ENCODE results near the gene SEC22A. TPM values are rescaled to one million over a fixed set of nuclear protein-coding genes. Genes with fewer than 3 reads are reported as not detected.

The SEC22A gene
- total RNA-seq, 2 donors from 2014 or later, result 26.8 to 34.9 TPM

DNA sequence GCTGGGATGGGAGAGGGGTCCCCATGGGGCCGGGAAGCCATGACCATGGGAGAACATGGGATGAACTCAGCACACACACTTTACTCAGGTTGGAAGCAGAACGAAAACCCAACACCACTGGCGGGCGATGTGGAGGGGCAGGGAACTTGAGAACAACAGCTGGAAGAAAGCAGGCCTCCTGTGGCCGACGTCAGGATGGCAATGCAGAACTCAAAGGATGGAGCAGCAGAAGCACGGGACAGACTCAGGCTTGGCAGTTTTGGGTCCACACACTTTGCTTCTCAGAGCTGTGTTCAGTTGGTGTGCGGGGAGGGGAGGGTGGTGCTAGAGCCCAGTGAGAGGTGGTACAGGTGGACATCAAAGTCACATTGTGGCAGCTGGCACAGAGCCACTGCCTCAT is 80.7 kb downstream of the SEC22A start:
- Histone ChIP-seq H3K36me3 (no peaks in the 10 kb centered on the region), H3K4me1 (replicated peaks) (no peaks in the 10 kb centered on the region), H3K27me3 (replicated peaks; ENCODE audit: insufficient read depth) (no peaks in the 10 kb centered on the region), H3K9me3 (no peaks in the 10 kb centered on the region), H3K4me3 (no peak overlapping the region), H3K27ac (no peak overlapping the region)
- WGBS, result 70% methylated on average over 8 of the region's 8 CpGs
- TF ChIP-seq, protein P1, sequence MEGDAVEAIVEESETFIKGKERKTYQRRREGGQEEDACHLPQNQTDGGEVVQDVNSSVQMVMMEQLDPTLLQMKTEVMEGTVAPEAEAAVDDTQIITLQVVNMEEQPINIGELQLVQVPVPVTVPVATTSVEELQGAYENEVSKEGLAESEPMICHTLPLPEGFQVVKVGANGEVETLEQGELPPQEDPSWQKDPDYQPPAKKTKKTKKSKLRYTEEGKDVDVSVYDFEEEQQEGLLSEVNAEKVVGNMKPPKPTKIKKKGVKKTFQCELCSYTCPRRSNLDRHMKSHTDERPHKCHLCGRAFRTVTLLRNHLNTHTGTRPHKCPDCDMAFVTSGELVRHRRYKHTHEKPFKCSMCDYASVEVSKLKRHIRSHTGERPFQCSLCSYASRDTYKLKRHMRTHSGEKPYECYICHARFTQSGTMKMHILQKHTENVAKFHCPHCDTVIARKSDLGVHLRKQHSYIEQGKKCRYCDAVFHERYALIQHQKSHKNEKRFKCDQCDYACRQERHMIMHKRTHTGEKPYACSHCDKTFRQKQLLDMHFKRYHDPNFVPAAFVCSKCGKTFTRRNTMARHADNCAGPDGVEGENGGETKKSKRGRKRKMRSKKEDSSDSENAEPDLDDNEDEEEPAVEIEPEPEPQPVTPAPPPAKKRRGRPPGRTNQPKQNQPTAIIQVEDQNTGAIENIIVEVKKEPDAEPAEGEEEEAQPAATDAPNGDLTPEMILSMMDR (IDR thresholded peaks at IDR 0.05), result no peak
- TF ChIP-seq POLR2A (IDR thresholded peaks at IDR 0.05), result no peak
- DNase-seq (ENCODE audit: low spot score), result no peak
- intact Hi-C loops (cut with DNase I), result no loop called here

DNA sequence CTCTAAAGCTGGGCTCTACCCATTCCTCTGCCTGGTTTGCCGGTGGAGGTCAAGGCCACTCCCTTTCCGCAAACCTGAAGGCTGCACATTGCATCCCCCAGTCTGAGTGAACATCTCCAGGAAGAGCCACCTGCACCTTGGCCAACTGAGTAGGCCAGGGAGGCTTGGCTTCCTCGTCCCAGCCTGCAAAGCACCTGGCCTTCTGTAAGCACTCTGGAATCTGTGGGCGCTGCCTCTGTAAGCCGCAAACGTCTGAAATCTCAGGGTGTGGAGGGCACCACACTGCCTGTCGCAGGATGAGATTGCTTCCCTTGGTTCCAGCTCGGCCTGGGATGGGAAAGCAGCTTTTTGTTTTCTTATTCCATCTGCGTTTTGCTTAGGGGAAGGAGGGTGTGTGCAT is 81.3 kb downstream of the SEC22A start:
- Histone ChIP-seq H3K36me3 (no peaks in the 10 kb centered on the region), H3K27ac (no peak overlapping the region), H3K4me3 (no peak overlapping the region), H3K9me3 (no peaks in the 10 kb centered on the region), H3K4me1 (replicated peaks) (no peaks in the 10 kb centered on the region), H3K27me3 (replicated peaks; ENCODE audit: insufficient read depth) (no peaks in the 10 kb centered on the region)
- intact Hi-C loops (cut with DNase I), result no loop called here
- DNase-seq (ENCODE audit: low spot score), result no peak
- WGBS, result 77% methylated on average over 9 of the region's 9 CpGs
- TF ChIP-seq POLR2A (IDR thresholded peaks at IDR 0.05) (no peak), POLR2AphosphoS5 (IDR thresholded peaks at IDR 0.05) (no peak)
- TF ChIP-seq, protein P1 (IDR thresholded peaks at IDR 0.05), result no peak

DNA sequence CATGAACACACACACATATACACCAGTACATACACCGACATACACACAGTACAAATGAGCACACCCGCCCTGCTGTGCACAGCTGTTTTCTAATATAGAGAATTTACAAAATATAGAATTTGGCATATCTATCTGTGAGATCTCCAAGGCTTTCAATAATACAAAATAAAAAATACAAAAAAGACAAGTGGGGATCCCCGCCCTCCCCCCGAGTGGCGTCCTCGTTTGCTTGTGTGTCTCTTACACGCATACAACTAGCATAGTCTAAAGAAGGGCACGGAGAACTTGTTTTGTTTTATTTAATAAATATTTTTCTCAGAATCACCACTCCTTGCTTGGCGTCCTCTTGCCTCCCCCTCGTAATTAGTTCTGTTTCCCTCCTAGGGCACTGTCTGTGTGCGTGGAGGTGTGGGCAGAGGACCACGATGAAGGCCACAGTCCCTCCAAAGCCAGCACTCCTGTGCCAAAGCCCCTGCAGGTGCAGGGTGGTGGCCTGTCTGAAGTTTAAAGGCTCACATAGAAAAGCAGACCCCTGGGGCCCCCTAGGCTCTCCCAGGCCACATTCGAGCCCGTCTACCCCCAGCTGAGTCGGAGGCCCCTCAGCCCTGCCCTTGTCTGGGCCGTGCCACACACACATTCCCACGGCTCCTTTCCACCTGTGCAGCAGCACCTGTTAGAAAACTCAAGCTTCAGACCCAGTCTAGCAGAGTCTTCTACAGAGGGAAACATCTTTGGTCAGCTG is 82.1 kb downstream of the SEC22A start:
- DNase-seq (ENCODE audit: low spot score), result no peak
- WGBS, result 88% methylated on average over 17 of the region's 17 CpGs
- intact Hi-C loops (cut with DNase I), result no loop called here
- no peaks in the 10 kb centered on the region for H3K36me3 ChIP-seq
- no peaks in the 10 kb centered on the region for H3K9me3 ChIP-seq
- H3K27me3 ChIP-seq (replicated peaks; ENCODE audit: insufficient read depth), result no peaks in the 10 kb centered on the region
- no peak for TF ChIP-seq POLR2AphosphoS5 (IDR thresholded peaks at IDR 0.05)
- TF ChIP-seq, protein P1 (IDR thresholded peaks at IDR 0.05), result no peak
- TF ChIP-seq POLR2A (IDR thresholded peaks at IDR 0.05), result no peak
- no peak overlapping the region for H3K4me3 ChIP-seq
- no peak overlapping the region for H3K27ac ChIP-seq
- H3K4me1 ChIP-seq (replicated peaks), result no peaks in the 10 kb centered on the region

DNA sequence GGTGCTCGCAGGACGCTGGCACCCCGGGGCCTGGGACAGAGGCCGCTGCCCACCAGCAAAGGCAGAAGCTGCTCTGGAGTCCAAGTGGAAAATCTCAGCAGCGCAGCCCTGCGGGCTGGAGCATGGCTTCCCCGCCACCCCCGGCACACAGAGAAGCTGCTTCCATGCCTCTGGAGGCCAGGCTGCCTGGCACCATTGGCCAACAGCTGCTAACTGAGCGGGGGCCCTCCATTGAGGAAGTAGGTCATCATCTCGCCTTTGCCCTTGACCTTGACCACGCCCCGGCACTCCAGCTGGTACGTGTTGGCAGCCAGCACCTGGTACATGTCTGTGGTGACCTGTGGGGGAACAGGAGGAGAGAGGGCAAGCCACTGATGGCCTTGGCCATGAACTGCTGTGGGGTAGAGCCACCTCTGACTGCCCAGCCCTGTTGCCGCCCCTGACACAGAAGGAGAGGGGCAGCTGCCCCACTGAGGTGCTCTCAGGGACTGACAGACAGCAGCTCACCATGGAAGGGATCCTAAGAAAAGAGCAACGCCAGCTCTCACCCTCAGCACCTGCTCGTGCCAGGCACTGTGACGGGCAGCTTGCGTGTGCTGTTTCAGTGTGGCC is 82.8 kb downstream of the SEC22A start:
- DNase-seq (ENCODE audit: low spot score), result no peak
- 82% methylated on average over 18 of the region's 18 CpGs for WGBS

More for the DNA sequence above, 82.8 kb downstream of the SEC22A start:
- TF ChIP-seq, protein P1 (IDR thresholded peaks at IDR 0.05), result no peak
- TF ChIP-seq POLR2A (IDR thresholded peaks at IDR 0.05) (no peak), POLR2AphosphoS5 (IDR thresholded peaks at IDR 0.05) (no peak)
- no peaks in the 10 kb centered on the region for H3K9me3 ChIP-seq
- H3K27me3 ChIP-seq (replicated peaks; ENCODE audit: insufficient read depth), result no peaks in the 10 kb centered on the region
- H3K27ac ChIP-seq, result no peak overlapping the region
- no peak overlapping the region for H3K4me3 ChIP-seq
- no peaks in the 10 kb centered on the region for H3K4me1 ChIP-seq (replicated peaks)
- intact Hi-C loops (cut with DNase I), result loop anchor here (5.0 kb wide), 1 partner anchor 203 kb away; no protein-coding TSS in a partner anchor
- H3K36me3 ChIP-seq, result no peaks in the 10 kb centered on the region

Measured in prostate gland (tissue), 2 donors.